K562 (cell line): ENCODE data around the gene GCNT1. TPM values are rescaled to one million over a fixed set of nuclear protein-coding genes. Genes with fewer than 3 reads are reported as not detected.
"Not testable (repeated sequence)": the region's sequence is repeated elsewhere in the genome, so short reads cannot be mapped to it uniquely, and the experiment has no call there.

Experiments
- ATAC-seq: fragments of 200-7000 bp; cut with Tn5 transposase; 3 replicates; pipeline ENCODE4 v1.9.1; 2020; ENCODE audit warnings: moderate library complexity
- BruUV-seq: library from RNA; stranded (reverse); fragments of 400-500 nt; replicated peaks from 2 replicates; lab custom pipeline; 2021; lab: Mats Ljungman, UMichigan
- CTCF ChIA-PET: fragments of 300-600 bp; formaldehyde crosslinking; extraction: SDS; loops from one replicate; lab custom pipeline; 2021; ENCODE audit warnings: low intra/inter-chr PET ratio; lab: Yijun Ruan, JAX
- POLR2A ChIA-PET: fragments of 300-600, 350-650 bp; sonication (Branson Sonifier 250); formaldehyde crosslinking; extraction: SDS; loops from one replicate; lab custom pipeline; 2021; ENCODE audit warnings: antibody characterized with exemption, inconsistent platforms; lab: Yijun Ruan, JAX
- DNase-seq, 4 experiments: peaks; one replicate each; pipeline versions ENCODE4 v3.0.0 to v3.0.0-alpha.2; 2011 to 2018; ENCODE audit warnings: low spot score in 3 of 4, mixed read lengths in 3 of 4; ENCODE audit errors: extremely low read depth in 1 of 4
- FAIRE-seq: peaks from 2 replicates; lab custom pipeline; 2011; peaks lifted over from hg19 to GRCh38; lab: Jason Lieb, UNC
- H2AFZ ChIP-seq: 2 replicates; pipeline ENCODE4 v1.6.0; 2011; ENCODE audit warnings: low read depth, low read length, control low read depth, inconsistent platforms
- H3K27ac ChIP-seq: fragments of 200-600 bp; 3 replicates; pipeline ENCODE4 v1.8.0; 2011; ENCODE audit warnings: low read depth, mild to moderate bottlenecking, control low read depth, inconsistent platforms, low read length, moderate library complexity, mixed read lengths; ENCODE audit errors: extremely low read depth
- H3K27me3 ChIP-seq, 2 experiments: fragments of 300-600 bp in 1 of 2; 2 replicates in 1 of 2; 3 replicates in 1 of 2; pipeline versions ENCODE4 v1.6.0 to v1.8.0; 2011; ENCODE audit warnings: inconsistent platforms in 2 of 2, low read length in 2 of 2, mild to moderate bottlenecking in 1 of 2, mixed read lengths in 1 of 2, moderate library complexity in 1 of 2; ENCODE audit not compliant: control insufficient read depth in 2 of 2, insufficient read depth in 2 of 2
- H3K36me3 ChIP-seq: fragments of 300-600 bp; 3 replicates; pipeline ENCODE4 v1.8.0; 2011; ENCODE audit warnings: mild to moderate bottlenecking, low read length, inconsistent platforms; ENCODE audit not compliant: control insufficient read depth, insufficient read depth
- H3K4me1 ChIP-seq, 2 experiments: fragments of 200-600 bp in 1 of 2; replicated peaks in 1 of 2; 2 replicates in 1 of 2; 3 replicates in 1 of 2; pipeline versions ENCODE4 v1.5.1 to v1.8.0; 2011; ENCODE audit warnings: inconsistent platforms in 2 of 2, low read length in 2 of 2, mild to moderate bottlenecking in 1 of 2, mixed read lengths in 1 of 2, moderate library complexity in 1 of 2; ENCODE audit not compliant: control insufficient read depth in 2 of 2, insufficient read depth in 2 of 2
- H3K4me2 ChIP-seq: 2 replicates; pipeline ENCODE4 v1.6.1; 2011; ENCODE audit warnings: low read length, control low read depth, inconsistent platforms, mixed read lengths; ENCODE audit not compliant: insufficient read depth
- H3K4me3 ChIP-seq: fragments of 200-600 bp; sonication (generic), shearing (Covaris generic); 2 replicates; pipeline ENCODE4 v1.5.1; 2016; ENCODE audit warnings: control low read depth, inconsistent platforms
- H3K79me2 ChIP-seq: fragments of 200-600 bp; 3 replicates; pipeline ENCODE4 v1.8.0; 2011; ENCODE audit warnings: low read length, inconsistent platforms; ENCODE audit not compliant: control insufficient read depth, insufficient read depth
- H3K9ac ChIP-seq, 2 experiments: 2 replicates each; pipeline versions ENCODE4 v1.6.0 to v1.6.1; 2011; ENCODE audit warnings: low read depth in 2 of 2, low read length in 2 of 2, control low read depth in 1 of 2, inconsistent platforms in 1 of 2, mild to moderate bottlenecking in 1 of 2, mixed read lengths in 1 of 2; ENCODE audit not compliant: insufficient read depth in 1 of 2
- H3K9me1 ChIP-seq: one replicate; pipeline ENCODE4 v1.6.0; 2011; ENCODE audit warnings: inconsistent platforms, mild to moderate bottlenecking, low read length, moderate library complexity; ENCODE audit not compliant: control insufficient read depth, insufficient read depth
- H3K9me3 ChIP-seq: replicated peaks from 2 replicates; pipeline ENCODE4 v1.5.1; 2011; ENCODE audit warnings: low read depth, low read length, inconsistent platforms; ENCODE audit not compliant: control insufficient read depth, insufficient read depth
- H4K20me1 ChIP-seq: replicated peaks from 2 replicates; pipeline ENCODE4 v1.6.1; 2011; ENCODE audit warnings: low read length, inconsistent platforms, mixed read lengths; ENCODE audit not compliant: control insufficient read depth, insufficient read depth
- BRD9 ChIP-seq: fragments of 450-650 bp; IDR thresholded peaks from 2 replicates; pipeline ENCODE4 v1.6.1; 2018; ENCODE audit warnings: low read depth; ENCODE audit not compliant: partially characterized antibody
- MIER1 ChIP-seq: fragments of 450-650 bp; IDR thresholded peaks from 2 replicates; pipeline ENCODE4 v1.6.1; 2016; ENCODE audit warnings: antibody characterized with exemption, mild to moderate bottlenecking, low read depth
- RREB1 ChIP-seq: fragments of 250-450 bp; sonication (Bioruptor Pico); IDR thresholded peaks from 2 replicates; pipeline ENCODE4 v1.4.0; 2020
- ZBTB11 ChIP-seq, 3 experiments: fragments of 200-800 bp in 1 of 3; fragments of 250-450 bp in 1 of 3; fragments of 450-650 bp in 1 of 3; sonication (Bioruptor Pico) in 1 of 3; sonication (Bioruptor generic) in 1 of 3; formaldehyde crosslinking in 1 of 3; IDR thresholded peaks; 2 replicates each; pipeline versions ENCODE4 v1.6.1 to v1.8.0; 2016 to 2022; ENCODE audit warnings: mild to moderate bottlenecking in 2 of 3, missing genetic modification characterization in 2 of 3, missing compliant biosample characterization in 1 of 3, moderate library complexity in 1 of 3
- ZNF311 ChIP-seq: fragments of 250-450 bp; sonication (Bioruptor Pico); IDR thresholded peaks from 2 replicates; pipeline ENCODE4 v1.4.0; 2020; ENCODE audit warnings: mild to moderate bottlenecking, moderate library complexity
- WGBS: fragments of 100-300 bp; shearing (Covaris generic); methylation state at CpG from one replicate; pipeline ENCODE4 v1.1.6; 2016; ENCODE audit warnings: low coverage, mixed read lengths; ENCODE audit not compliant: insufficient coverage; ENCODE audit errors: missing lambda C conversion rate; 5-methylcytosine and 5-hydroxymethylcytosine counted together
- in situ Hi-C: fragments of 300-500 bp; cut with MboI; formaldehyde crosslinking; loops from 4 replicates; pipeline ENCODE4 v1.15.0; 2018; ENCODE audit warnings: inconsistent platforms, mixed read lengths
- intact Hi-C: fragments of 100-400 bp; cut with micrococcal nuclease; formaldehyde crosslinking; loops from 2 replicates; pipeline ENCODE4 v1.14.2; 2022
- polyA plus RNA-seq, 8 experiments: library from polyadenylated mRNA; depleted of rRNA in 4 of 8; stranded (reverse) in 5 of 8; unstranded in 3 of 8; fragments of >200 nt; fragmentation: Nextera tagmentation in 2 of 8; fragmentation: Illumina TruSeq in 1 of 8; extraction: Ambion mirVana in 2 of 8; extraction: Trizol in 1 of 8; gene quantifications; 2 replicates each; pipeline versions ENCODE4 v1.2.1 to v1.2.3, GENCODE V29; 2011 to 2014; ENCODE audit warnings: inconsistent platforms in 1 of 8, missing spikeins in 1 of 8
- total RNA-seq, 7 experiments: library from RNA; depleted of rRNA in 6 of 7; stranded (reverse); fragments of >200 nt in 6 of 7; fragmentation: Illumina TruSeq in 2 of 7; extraction: Trizol in 2 of 7; gene quantifications; 2 replicates each; pipeline versions ENCODE4 v1.2.1 to v1.2.3, GENCODE V29; 2011 to 2021; ENCODE audit warnings: low replicate concordance in 1 of 7

GCNT1 gene
- total and polyA plus RNA-seq, 9 of the 15 experiments (the other 6 are each of a cell fraction or from before 2014, with no cell fraction given), result 0.01 to 0.71 (median 0.10) TPM

- H3K9me1 ChIP-seq, H3K9me3 ChIP-seq, CTCF ChIA-PET, H3K79me2 ChIP-seq, H3K4me2 ChIP-seq, H3K4me1 ChIP-seq, H2AFZ ChIP-seq, ATAC-seq, DNase-seq, H3K36me3 ChIP-seq, H3K27ac ChIP-seq, FAIRE-seq, intact Hi-C loops, in situ Hi-C loops, BruUV-seq, H3K4me3 ChIP-seq, H4K20me1 ChIP-seq, H3K9ac ChIP-seq, H3K27me3 ChIP-seq, POLR2A ChIA-PET: not testable (repeated sequence)
- 21% methylated on average over 3 of the region's 4 CpGs for WGBS
These were observed 73.9 kb downstream of the GCNT1 start for GRCh38 chr9:76532877-76533276.

- no peaks in the 10 kb centered on the region for H3K36me3 ChIP-seq
- intact Hi-C loops (no loop called here), in situ Hi-C loops (no loop called here)
- ChIA-PET CTCF (no interaction called here), POLR2A (interaction anchor here (1.4 kb wide), 1 partner anchor 8 kb away, joined by 3 read pairs; no protein-coding TSS in a partner anchor)
- no peak for FAIRE-seq
- H3K9me3 ChIP-seq, result no peaks in the 10 kb centered on the region
- H3K4me3 ChIP-seq, result no peak overlapping the region
- no peaks in the 10 kb centered on the region for H4K20me1 ChIP-seq
- no CpG with 5 or more reads among the region's 1 CpG for WGBS
- no peak overlapping the region for H3K4me2 ChIP-seq
- H3K9ac ChIP-seq, result no peak overlapping the region
- no TSS peak for BruUV-seq
- no peaks in the 10 kb centered on the region for H3K79me2 ChIP-seq
- ATAC-seq, result no peak
- H3K9me1 ChIP-seq, result no peaks in the 10 kb centered on the region
- DNase-seq, result no peak
- no peaks in the 10 kb centered on the region; a peak in 1 of 5 replicates for H3K27me3 ChIP-seq
- no peak overlapping the region for H2AFZ ChIP-seq
- no peak overlapping the region for H3K27ac ChIP-seq
- H3K4me1 ChIP-seq, result no peaks in the 10 kb centered on the region; a peak in 1 of 5 replicates
- TF ChIP-seq BRD9, result no peak
- no peak for TF ChIP-seq MIER1
- TF ChIP-seq ZNF311 (CRISPR knock-in tag), result no peak
- TF ChIP-seq RREB1 (CRISPR knock-in tag), result no peak
- no peak for TF ChIP-seq ZBTB11 (CRISPR knock-in tag; IDR thresholded peaks at IDR 0.05)
These were observed 75.0 kb downstream of the GCNT1 start for GRCh38 chr9:76534026-76534425.
